SKM-1 treated with dmso at 0.1 percent for 144 hours (cell line): Measurements from ENCODE around the gene CHRNE.
"Not testable (repeated sequence)": the region's sequence is repeated elsewhere in the genome, so short reads cannot be mapped to it uniquely, and the experiment has no call there.

Experiments
- DNase-seq: peaks from one replicate; lab custom pipeline; 2025; ENCODE audit not compliant: unreplicated experiment; lab: John Stamatoyannopoulos, UW

CHRNE gene

GRCh38 chr17:4891411-4892410 lies 11.2 kb downstream of the CHRNE start:
- DNase-seq = no peak

DNA sequence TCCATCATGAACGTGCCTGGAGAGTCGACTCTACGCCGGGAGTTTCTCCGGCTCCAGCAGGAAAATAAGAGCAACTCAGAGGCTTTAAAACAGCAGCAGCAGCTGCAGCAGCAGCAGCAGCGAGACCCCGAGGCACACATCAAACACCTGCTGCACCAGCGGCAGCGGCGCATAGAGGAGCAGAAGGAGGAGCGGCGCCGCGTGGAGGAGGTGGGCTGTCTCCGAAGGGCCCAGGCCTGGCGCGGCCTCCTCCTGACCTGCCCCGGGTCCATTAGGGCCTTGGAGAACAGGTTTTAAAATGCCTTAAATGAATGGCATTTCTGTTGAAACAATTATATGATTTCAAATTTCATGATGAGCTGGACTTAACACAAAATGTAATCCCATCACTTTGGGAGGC lies 15.3 kb downstream of the CHRNE start:
- no peak for DNase-seq

GRCh38 chr17:4886830-4887229 lies 16.1 kb downstream of the CHRNE start:
- no peak for DNase-seq

GRCh38 chr17:4884489-4884888 lies 18.4 kb downstream of the CHRNE start:
- DNase-seq = no peak

DNA sequence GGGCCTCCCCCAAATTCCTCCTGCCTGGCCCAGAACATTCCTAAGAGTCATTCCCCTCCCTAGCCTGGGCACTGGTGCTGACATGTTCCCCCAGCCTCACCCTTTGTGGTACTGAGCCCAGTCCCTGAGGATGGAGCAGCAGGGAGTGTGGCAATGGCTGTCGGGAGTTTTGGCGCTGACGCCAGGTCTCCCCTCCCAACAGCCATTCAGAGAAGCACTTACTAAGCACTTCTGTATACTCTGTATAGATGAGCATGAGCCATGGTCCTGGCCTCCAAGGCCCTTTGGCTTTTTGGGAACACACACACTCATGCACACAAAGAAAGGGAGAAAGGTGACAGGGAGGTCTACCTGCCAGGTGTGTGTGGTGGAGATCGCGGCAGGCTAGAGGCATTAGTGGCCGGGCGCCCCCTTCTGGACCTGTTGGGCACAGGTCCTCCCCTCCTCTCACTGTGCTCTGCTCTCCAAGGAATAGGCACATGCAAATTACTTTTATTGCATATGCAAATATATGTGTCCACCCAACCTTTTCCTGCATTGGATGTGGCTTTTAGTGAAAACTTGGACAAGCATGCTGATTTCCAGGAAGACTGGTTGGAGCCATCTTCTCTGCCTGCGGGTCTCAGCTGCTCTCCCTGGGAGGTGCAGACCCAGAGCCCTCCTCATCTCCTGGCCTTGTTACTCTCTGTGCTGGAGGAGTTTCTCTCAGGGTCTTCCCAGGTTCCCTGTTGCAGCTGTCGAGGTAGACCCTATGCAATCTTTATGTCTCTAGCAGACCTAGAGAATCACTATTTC lies 20.9 kb downstream of the CHRNE start:
- no peak for DNase-seq

- DNase-seq = no peak
Measured at GRCh38 chr17:4880857-4881256, 22.0 kb downstream of the CHRNE start.

- DNase-seq = no peak
Measured at GRCh38 chr17:4879601-4880000, 23.3 kb downstream of the CHRNE start.

- DNase-seq = no peak
Measured at GRCh38 chr17:4877089-4877488, 25.8 kb downstream of the CHRNE start.

DNA sequence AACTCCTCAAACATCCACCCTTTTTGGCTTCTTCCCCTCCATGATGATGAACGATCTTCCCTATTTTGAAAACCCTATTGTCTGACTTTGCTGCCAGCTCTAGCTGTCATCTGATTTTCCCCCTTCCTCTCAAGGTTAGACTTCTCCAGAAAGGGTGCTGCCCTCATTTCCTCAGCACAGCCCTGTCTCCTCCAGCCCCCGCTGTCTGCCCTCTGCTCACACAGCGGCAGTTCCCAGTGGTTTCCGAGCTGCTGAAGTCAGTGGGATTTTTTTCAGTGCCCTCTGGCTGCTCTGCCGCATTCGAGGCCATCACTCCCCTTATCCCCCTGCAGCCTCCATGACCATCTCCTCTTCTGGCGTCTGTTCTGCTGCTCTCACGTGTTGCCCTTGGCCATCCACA lies 30.1 kb downstream of the CHRNE start:
- no peak for DNase-seq

- no peak for DNase-seq
Measured at GRCh38 chr17:4870855-4871254, 32.0 kb downstream of the CHRNE start.

DNA sequence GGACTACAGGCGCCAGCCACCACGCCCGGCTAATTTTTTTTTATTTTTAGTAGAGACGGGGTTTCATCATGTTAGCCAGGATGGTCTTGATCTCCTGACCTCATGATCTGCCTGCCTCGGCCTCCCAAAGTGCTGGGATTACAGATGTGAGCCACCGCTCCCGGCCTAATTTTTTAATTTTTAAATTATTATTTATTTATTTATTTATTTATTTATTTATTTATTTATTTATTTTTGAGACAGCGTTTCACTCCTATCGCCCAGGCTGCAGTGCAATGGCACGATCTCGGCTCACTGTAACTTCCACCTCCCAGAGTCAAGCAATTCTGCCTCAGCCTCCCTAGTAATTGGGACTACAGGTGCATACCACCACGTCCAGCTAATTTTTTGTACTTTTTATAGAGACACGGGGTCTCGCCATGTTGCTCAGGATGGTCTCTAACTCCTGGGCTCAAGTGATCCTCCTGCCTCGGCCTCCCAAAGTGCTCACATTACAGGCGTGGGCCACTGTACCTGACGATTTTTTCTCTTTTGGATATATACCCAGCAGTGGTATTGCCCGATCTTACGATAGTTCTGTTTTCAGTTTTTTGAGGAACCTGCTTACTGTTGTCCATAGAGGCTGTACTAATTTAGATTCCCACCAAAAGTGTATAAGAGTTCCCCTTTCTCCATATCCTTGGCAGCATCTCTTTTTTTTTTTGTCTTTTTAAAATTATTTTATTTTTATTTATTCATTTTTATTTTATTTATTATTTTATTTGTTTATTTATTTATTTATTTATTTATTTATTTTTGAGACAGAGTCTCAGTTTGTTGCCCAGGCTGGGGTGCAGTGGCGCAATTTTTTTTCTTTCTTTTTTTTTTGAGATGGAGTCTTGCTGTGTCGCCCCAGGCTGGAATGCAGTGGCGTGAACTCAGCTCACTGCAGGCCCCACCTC lies 33.6 kb downstream of the CHRNE start:
- DNase-seq = not testable (repeated sequence)

DNA sequence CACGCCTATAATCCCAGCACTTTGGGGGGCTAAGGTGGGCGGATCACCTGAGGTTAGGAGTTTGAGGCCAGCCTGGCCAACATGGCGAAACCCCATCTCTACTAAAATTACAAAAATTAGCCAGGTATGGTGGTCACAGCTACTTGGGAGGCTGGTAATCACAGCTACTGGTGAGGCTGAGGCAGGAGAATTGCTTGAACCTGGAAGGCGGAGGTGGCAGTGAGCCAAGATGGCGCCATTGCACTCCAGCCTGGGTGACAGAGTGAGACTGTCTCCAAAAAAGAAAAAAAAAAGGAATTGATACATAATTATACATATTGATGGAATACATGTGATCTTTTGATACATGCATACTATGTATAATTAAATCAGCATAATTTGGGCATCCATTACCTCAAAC lies 35.4 kb downstream of the CHRNE start:
- DNase-seq = not testable (repeated sequence)

DNA sequence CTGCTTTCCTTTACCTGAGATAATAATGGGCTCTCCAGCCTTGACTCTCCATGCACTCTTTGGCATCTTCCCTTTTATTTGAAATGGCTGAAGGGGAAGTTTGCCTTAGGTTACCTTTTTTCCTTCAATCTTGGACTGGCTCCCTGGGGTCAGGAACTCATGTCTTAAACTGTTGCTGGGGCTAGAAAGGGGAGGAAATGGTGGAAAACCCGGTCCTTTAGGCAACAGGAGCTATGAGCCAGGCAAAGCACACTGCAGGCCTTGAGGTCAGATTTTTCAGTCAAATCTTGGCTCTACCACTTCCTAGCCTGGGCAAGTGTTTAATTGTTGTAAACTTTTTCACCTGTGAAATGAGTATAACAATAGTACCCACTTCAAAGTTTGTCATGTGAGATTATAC lies 39.6 kb downstream of the CHRNE start:
- DNase-seq = no peak

DNA sequence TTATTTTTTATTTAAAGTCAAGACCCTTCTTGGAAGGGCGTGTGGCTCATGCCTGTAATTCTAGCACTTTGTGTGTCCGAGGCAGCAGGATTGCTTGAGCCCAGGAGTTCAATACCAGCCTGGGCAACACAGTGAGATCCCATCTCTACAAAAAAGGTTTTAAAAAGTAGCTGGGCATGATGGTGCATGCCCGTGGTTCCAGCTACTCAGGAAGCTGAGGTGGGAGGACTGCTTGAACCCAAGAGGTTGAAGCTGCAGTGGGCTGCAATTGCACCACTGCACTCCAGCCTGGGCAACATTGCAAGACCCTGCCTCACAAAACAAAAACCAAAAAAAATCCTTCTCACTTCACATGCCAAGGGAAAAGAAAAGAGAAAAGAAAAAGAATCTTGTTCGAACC lies 40.2 kb downstream of the CHRNE start:
- DNase-seq = no peak

DNA sequence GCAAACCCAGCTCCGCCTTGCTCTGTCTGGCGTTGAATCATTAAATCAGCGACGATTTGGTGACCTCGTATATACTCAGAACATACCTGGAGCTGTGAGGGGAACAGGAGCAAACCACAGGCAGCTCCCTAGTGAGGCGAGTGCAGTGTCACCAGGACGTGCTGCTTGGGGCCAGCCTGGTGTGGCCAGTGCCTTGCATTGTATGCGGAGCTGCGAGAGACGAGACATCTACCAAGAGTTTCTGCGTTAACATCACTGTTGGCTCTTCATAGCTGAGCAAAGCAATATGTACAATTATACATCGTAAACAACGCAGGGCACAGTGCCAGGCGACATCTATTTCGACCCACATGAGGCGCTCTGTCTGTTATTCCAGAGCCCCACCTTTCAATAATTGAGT lies 41.8 kb downstream of the CHRNE start:
- no peak for DNase-seq

GRCh38 chr17:4860651-4861050 lies 42.2 kb downstream of the CHRNE start:
- DNase-seq = no peak

GRCh38 chr17:4859816-4860625 lies 42.9 kb downstream of the CHRNE start:
- DNase-seq = no peak

GRCh38 chr17:4858882-4859260 lies 44.0 kb downstream of the CHRNE start:
- DNase-seq = no peak

- no peak for DNase-seq
Measured at GRCh38 chr17:4858068-4858881, 44.6 kb downstream of the CHRNE start.
